HL-60 (cell line): ENCODE data around the gene TRIM9.

Experiments
- POLR2AphosphoS5 ChIP-seq: IDR thresholded peaks from 2 replicates; pipeline ENCODE4 v1.6.1; 2012; ENCODE audit warnings: low read depth
- TF ChIP-seq, protein P1 (sequence below): IDR thresholded peaks from one replicate; pipeline ENCODE4 v1.5.1; 2011; ENCODE audit warnings: low read length, control low read depth, inconsistent platforms; ENCODE audit not compliant: insufficient read depth
- TF ChIP-seq, protein P2 (sequence below): IDR thresholded peaks from 2 replicates; pipeline ENCODE4 v1.6.1; 2012; ENCODE audit warnings: low read depth; ENCODE audit not compliant: insufficient replicate concordance

DNA sequence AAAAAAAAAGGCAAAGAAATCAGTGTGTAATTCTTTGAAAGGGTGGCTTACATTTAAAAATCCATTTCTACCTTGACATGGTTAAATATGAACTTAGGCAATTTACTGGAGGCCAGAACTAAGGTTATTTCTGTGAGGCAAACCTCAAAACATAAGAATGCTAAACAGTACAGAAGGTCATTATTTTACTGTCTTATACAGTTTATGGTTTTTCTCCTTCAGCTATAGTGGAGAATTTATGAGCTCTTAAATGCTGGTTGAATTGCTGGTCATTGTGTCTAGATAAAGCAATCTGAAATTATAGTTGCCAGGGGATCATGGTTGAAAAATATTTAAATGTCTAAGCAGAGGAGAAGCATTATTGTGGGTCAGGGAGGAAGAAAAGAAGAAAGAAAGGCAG lies 70.5 kb downstream of the TRIM9 start:
- TF ChIP-seq, protein P1, sequence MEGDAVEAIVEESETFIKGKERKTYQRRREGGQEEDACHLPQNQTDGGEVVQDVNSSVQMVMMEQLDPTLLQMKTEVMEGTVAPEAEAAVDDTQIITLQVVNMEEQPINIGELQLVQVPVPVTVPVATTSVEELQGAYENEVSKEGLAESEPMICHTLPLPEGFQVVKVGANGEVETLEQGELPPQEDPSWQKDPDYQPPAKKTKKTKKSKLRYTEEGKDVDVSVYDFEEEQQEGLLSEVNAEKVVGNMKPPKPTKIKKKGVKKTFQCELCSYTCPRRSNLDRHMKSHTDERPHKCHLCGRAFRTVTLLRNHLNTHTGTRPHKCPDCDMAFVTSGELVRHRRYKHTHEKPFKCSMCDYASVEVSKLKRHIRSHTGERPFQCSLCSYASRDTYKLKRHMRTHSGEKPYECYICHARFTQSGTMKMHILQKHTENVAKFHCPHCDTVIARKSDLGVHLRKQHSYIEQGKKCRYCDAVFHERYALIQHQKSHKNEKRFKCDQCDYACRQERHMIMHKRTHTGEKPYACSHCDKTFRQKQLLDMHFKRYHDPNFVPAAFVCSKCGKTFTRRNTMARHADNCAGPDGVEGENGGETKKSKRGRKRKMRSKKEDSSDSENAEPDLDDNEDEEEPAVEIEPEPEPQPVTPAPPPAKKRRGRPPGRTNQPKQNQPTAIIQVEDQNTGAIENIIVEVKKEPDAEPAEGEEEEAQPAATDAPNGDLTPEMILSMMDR = no peak
- TF ChIP-seq, protein P2, sequence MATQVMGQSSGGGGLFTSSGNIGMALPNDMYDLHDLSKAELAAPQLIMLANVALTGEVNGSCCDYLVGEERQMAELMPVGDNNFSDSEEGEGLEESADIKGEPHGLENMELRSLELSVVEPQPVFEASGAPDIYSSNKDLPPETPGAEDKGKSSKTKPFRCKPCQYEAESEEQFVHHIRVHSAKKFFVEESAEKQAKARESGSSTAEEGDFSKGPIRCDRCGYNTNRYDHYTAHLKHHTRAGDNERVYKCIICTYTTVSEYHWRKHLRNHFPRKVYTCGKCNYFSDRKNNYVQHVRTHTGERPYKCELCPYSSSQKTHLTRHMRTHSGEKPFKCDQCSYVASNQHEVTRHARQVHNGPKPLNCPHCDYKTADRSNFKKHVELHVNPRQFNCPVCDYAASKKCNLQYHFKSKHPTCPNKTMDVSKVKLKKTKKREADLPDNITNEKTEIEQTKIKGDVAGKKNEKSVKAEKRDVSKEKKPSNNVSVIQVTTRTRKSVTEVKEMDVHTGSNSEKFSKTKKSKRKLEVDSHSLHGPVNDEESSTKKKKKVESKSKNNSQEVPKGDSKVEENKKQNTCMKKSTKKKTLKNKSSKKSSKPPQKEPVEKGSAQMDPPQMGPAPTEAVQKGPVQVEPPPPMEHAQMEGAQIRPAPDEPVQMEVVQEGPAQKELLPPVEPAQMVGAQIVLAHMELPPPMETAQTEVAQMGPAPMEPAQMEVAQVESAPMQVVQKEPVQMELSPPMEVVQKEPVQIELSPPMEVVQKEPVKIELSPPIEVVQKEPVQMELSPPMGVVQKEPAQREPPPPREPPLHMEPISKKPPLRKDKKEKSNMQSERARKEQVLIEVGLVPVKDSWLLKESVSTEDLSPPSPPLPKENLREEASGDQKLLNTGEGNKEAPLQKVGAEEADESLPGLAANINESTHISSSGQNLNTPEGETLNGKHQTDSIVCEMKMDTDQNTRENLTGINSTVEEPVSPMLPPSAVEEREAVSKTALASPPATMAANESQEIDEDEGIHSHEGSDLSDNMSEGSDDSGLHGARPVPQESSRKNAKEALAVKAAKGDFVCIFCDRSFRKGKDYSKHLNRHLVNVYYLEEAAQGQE = no peak
- no peak for TF ChIP-seq POLR2AphosphoS5
